ENCODE results near the gene STAU1. TPM values are rescaled to one million over a fixed set of nuclear protein-coding genes. Genes with fewer than 3 reads are reported as not detected.

STAU1 gene
- total and polyA plus RNA-seq, 10 of the 15 experiments (the other 5 are each of a cell fraction or from before 2014, with no cell fraction given): 13.9 to 66.2 (median 45.6) TPM

DNA sequence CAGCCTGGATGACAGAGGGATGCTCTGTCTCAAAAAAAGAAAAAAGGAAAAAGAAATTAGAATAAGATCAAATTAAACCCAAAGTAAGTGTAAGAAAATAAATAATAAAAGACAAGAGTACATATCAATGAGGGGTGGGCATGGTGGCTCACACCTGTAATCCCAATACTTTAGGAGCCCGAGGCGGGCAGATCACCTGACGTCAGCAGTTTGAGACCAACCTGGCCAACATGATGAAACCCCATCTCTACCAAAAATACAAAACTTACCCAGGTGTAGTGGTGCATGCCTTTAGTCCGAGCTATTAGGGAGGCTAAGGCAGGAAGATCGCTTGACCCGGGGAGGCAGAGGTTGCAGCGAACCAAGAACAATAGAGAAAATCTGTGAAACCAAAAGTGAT is 14.9 kb upstream of the STAU1 start:
- no peak overlapping the region for H3K4me2 ChIP-seq (ENCODE audit: control insufficient read depth, insufficient read depth)
- H3K79me2 ChIP-seq (ENCODE audit: control insufficient read depth, insufficient read depth, low read length): no peaks in the 10 kb centered on the region
- H3K4me1 ChIP-seq (ENCODE audit: control insufficient read depth, insufficient read depth, low read length): no peaks in the 10 kb centered on the region
- no peak overlapping the region for H3K9ac ChIP-seq (ENCODE audit: control insufficient read depth, insufficient read depth, low read length)
- no peak overlapping the region for H3K4me3 ChIP-seq
- H4K20me1 ChIP-seq (ENCODE audit: control insufficient read depth, insufficient read depth): no peaks in the 10 kb centered on the region
- no peaks in the 10 kb centered on the region for H3K36me3 ChIP-seq (ENCODE audit: control insufficient read depth in 2 of 2, insufficient read depth in 2 of 2, low read length in 1 of 2)
- CTCF ChIA-PET: interaction anchor here (1.0 to 2.9 kb wide), 4 partner anchors 14 to 70 kb away, joined by 3 to 14 read pairs (median 4); no protein-coding TSS in a partner anchor
- intact Hi-C loops (cut with micrococcal nuclease; ENCODE audit: unreplicated experiment) (no loop called here), in situ Hi-C loops (cut with MboI) (no loop called here)
- POLR2A ChIA-PET: no interaction called here
- TF ChIP-seq NFYA (IDR thresholded peaks at IDR 0.05; ENCODE audit: borderline replicate concordance, low read depth, low read length) (no peak), FOXM1 (IDR thresholded peaks at IDR 0.05; ENCODE audit: low read depth, low read length) (no peak), CHD1 (IDR thresholded peaks at IDR 0.05; ENCODE audit: low read depth, low read length) (no peak), TCF3 (IDR thresholded peaks at IDR 0.05; ENCODE audit: borderline replicate concordance, insufficient read depth, low read depth, low read length) (no peak), MEF2A (IDR thresholded peaks at IDR 0.05; ENCODE audit: insufficient read depth, low read depth, low read length) (no peak), ZNF24 (IDR thresholded peaks at IDR 0.05) (no peak), CEBPB (IDR thresholded peaks at IDR 0.05; ENCODE audit: borderline replicate concordance in 1 of 2, low read depth in 2 of 2, low read length in 2 of 2) (no peak), MTA2 (IDR thresholded peaks at IDR 0.05; ENCODE audit: low read depth) (no peak), LARP7 (IDR thresholded peaks at IDR 0.05) (no peak)
- TF ChIP-seq, protein P1, sequence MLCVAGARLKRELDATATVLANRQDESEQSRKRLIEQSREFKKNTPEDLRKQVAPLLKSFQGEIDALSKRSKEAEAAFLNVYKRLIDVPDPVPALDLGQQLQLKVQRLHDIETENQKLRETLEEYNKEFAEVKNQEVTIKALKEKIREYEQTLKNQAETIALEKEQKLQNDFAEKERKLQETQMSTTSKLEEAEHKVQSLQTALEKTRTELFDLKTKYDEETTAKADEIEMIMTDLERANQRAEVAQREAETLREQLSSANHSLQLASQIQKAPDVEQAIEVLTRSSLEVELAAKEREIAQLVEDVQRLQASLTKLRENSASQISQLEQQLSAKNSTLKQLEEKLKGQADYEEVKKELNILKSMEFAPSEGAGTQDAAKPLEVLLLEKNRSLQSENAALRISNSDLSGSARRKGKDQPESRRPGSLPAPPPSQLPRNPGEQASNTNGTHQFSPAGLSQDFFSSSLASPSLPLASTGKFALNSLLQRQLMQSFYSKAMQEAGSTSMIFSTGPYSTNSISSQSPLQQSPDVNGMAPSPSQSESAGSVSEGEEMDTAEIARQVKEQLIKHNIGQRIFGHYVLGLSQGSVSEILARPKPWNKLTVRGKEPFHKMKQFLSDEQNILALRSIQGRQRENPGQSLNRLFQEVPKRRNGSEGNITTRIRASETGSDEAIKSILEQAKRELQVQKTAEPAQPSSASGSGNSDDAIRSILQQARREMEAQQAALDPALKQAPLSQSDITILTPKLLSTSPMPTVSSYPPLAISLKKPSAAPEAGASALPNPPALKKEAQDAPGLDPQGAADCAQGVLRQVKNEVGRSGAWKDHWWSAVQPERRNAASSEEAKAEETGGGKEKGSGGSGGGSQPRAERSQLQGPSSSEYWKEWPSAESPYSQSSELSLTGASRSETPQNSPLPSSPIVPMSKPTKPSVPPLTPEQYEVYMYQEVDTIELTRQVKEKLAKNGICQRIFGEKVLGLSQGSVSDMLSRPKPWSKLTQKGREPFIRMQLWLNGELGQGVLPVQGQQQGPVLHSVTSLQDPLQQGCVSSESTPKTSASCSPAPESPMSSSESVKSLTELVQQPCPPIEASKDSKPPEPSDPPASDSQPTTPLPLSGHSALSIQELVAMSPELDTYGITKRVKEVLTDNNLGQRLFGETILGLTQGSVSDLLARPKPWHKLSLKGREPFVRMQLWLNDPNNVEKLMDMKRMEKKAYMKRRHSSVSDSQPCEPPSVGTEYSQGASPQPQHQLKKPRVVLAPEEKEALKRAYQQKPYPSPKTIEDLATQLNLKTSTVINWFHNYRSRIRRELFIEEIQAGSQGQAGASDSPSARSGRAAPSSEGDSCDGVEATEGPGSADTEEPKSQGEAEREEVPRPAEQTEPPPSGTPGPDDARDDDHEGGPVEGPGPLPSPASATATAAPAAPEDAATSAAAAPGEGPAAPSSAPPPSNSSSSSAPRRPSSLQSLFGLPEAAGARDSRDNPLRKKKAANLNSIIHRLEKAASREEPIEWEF (IDR thresholded peaks at IDR 0.05; ENCODE audit: insufficient replicate concordance, low read depth, low read length): no peak
- no peaks in the 10 kb centered on the region for H3K27me3 ChIP-seq (replicated peaks in 1 of 2; ENCODE audit: control insufficient read depth in 2 of 2, insufficient read depth in 2 of 2, low read length in 1 of 2)
- RAD21 ChIA-PET (ENCODE audit: unreplicated experiment): no interaction called here
- no TSS peak for BruUV-seq (replicated peaks)
- 66% methylated on average over 7 of the region's 7 CpGs for WGBS (ENCODE audit: insufficient coverage, insufficient replicate concordance, low lambda C conversion rate, missing lambda C conversion rate)
- DNase-seq (ENCODE audit: low read depth, low spot score) (no peak), FAIRE-seq (no peak), ATAC-seq (no peak)
- no peak overlapping the region for H2AFZ ChIP-seq (ENCODE audit: control insufficient read depth, low read depth, low read length)
- no peaks in the 10 kb centered on the region; the same call in 2 of the 3 replicates for H3K9me3 ChIP-seq (replicated peaks; ENCODE audit: control insufficient read depth, insufficient read depth, low read length)
- H3K27ac ChIP-seq (ENCODE audit: control insufficient read depth, insufficient read depth): no peak overlapping the region
- SMC1A ChIA-PET (ENCODE audit: uncharacterized antibody, unreplicated experiment): interaction anchor here (0.7 to 3.2 kb wide), 3 partner anchors 14 to 70 kb away, joined by 3 to 10 read pairs (median 4); no protein-coding TSS in a partner anchor
